Caco-2 (cell line): ENCODE results near the gene LRGUK. TPM values are rescaled to one million over a fixed set of nuclear protein-coding genes. Genes with fewer than 3 reads are reported as not detected.

ENCODE experiments used
- BruUV-seq: library from RNA; stranded (reverse); fragments of 400-500 nt; replicated peaks from 2 replicates; lab custom pipeline; 2021; lab: Mats Ljungman, UMichigan
- CTCF ChIA-PET: fragments of 300-600 bp; sonication (Branson Sonifier 250); formaldehyde crosslinking; loops from one replicate; lab custom pipeline; 2022; ENCODE audit warnings: antibody characterized with exemption; lab: Charles Lee
- POLR2A ChIA-PET: fragments of 300-600 bp; sonication (Branson Sonifier 250); formaldehyde crosslinking; loops from one replicate; lab custom pipeline; 2022; ENCODE audit warnings: antibody characterized with exemption; lab: Charles Lee
- DNase-seq, 2 experiments: peaks; one replicate each; pipeline versions ENCODE4 v3.0.0 to v3.0.0-alpha.2; 2020 to 2022
- H3K27me3 ChIP-seq: replicated peaks from 2 replicates; pipeline ENCODE4 v1.6.0; 2011; ENCODE audit warnings: low read length; ENCODE audit not compliant: control insufficient read depth, insufficient read depth
- H3K36me3 ChIP-seq: 2 replicates; pipeline ENCODE4 v1.5.1; 2011; ENCODE audit warnings: low read length; ENCODE audit not compliant: control insufficient read depth, insufficient read depth
- H3K4me1 ChIP-seq: fragments of 250-450 bp; sonication (Bioruptor Pico); 2 replicates; pipeline ENCODE4 v1.5.1; 2020; ENCODE audit warnings: mild to moderate bottlenecking
- H3K4me3 ChIP-seq: 2 replicates; pipeline ENCODE4 v1.5.1; 2011; ENCODE audit warnings: low read depth, mild to moderate bottlenecking, control low read depth, low read length
- H3K9me3 ChIP-seq: fragments of 250-450 bp; sonication (Bioruptor Pico); 2 replicates; pipeline ENCODE4 v1.5.1; 2020; ENCODE audit warnings: mild to moderate bottlenecking, moderate library complexity
- H3K27ac Mint-ChIP-seq: one replicate; pipeline ENCODE4 v1.8.0; 2022; ENCODE audit warnings: mixed read lengths; ENCODE audit not compliant: unreplicated experiment
- H3K27me3 Mint-ChIP-seq: one replicate; pipeline ENCODE4 v1.8.0; 2022; ENCODE audit warnings: mixed read lengths; ENCODE audit not compliant: insufficient read depth, unreplicated experiment
- H3K36me3 Mint-ChIP-seq: one replicate; pipeline ENCODE4 v1.8.0; 2022; ENCODE audit warnings: mild to moderate bottlenecking, mixed read lengths; ENCODE audit not compliant: insufficient read depth, unreplicated experiment
- H3K4me1 Mint-ChIP-seq: one replicate; pipeline ENCODE4 v1.8.0; 2022; ENCODE audit warnings: low read depth, mixed read lengths; ENCODE audit not compliant: unreplicated experiment
- H3K4me3 Mint-ChIP-seq: one replicate; pipeline ENCODE4 v1.8.0; 2022; ENCODE audit warnings: mild to moderate bottlenecking, moderate library complexity, mixed read lengths; ENCODE audit not compliant: unreplicated experiment
- H3K9me3 Mint-ChIP-seq: one replicate; pipeline ENCODE4 v1.8.0; 2022; ENCODE audit warnings: mixed read lengths; ENCODE audit not compliant: unreplicated experiment
- intact Hi-C: fragments of 100-400 bp; cut with micrococcal nuclease; formaldehyde crosslinking; loops from one replicate; pipeline ENCODE4 v1.10.0; 2022; ENCODE audit not compliant: unreplicated experiment
- total RNA-seq: library from RNA; stranded (reverse); gene quantifications from 2 replicates; pipeline ENCODE4 v1.2.3, GENCODE V29; 2022
- TF ChIP-seq, protein P1 (sequence below), 2 experiments: fragments of 200-600 bp in 1 of 2; IDR thresholded peaks; 1 replicate in 1 of 2; 2 replicates in 1 of 2; pipeline versions ENCODE4 v1.5.1 to v1.8.0; 2011 to 2022; ENCODE audit warnings: antibody characterized with exemption in 1 of 2, control low read depth in 1 of 2, inconsistent platforms in 1 of 2, low read depth in 1 of 2, low read length in 1 of 2, mild to moderate bottlenecking in 1 of 2, moderate library complexity in 1 of 2; ENCODE audit not compliant: insufficient read depth in 1 of 2, severe bottlenecking in 1 of 2, unreplicated experiment in 1 of 2

The LRGUK gene
- total RNA-seq, 1 experiment from 2014 or later = 0.09 TPM

DNA sequence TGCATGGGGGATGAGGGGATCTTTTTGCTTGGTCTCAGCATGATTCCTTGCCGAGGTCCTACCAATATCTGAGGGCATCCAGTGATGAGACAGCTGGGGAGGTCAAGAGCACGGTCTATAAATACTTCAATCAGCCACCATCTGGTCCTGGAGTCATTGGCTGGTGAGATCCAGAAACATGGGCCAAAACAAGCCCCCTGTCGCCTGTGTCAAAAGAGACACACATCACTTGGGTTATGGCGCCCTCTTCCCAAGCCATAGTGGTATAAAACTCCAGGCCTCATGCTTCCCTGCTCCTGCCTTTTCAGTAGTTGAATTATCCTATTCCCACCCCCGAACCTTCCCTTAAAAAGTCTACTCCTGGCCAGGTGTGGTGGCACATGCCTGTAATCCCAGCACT, 128.7 kb downstream of the LRGUK start:
- POLR2A ChIA-PET = no interaction called here
- H3K9me3 Mint-ChIP-seq = no peaks in the 10 kb centered on the region

DNA sequence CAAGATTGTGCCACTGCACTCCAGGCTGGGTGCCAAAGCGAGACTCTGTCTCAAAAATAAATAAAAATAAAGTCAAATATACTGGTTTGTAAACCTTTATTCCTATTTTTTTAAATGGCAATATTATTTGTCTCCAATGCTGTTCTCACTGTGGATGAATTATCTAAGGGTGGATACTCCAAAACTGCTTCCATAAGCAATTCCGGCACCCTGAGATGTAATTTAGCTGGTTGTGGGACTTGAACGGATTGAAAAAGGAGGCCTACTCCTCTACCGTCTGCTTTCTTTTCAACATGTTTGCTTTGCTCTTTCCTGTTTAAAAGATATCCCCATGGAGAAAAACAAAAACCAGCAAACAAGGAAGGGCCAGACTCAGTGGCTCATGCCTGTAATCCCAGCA, 135.2 kb downstream of the LRGUK start:
- TF ChIP-seq, protein P1, sequence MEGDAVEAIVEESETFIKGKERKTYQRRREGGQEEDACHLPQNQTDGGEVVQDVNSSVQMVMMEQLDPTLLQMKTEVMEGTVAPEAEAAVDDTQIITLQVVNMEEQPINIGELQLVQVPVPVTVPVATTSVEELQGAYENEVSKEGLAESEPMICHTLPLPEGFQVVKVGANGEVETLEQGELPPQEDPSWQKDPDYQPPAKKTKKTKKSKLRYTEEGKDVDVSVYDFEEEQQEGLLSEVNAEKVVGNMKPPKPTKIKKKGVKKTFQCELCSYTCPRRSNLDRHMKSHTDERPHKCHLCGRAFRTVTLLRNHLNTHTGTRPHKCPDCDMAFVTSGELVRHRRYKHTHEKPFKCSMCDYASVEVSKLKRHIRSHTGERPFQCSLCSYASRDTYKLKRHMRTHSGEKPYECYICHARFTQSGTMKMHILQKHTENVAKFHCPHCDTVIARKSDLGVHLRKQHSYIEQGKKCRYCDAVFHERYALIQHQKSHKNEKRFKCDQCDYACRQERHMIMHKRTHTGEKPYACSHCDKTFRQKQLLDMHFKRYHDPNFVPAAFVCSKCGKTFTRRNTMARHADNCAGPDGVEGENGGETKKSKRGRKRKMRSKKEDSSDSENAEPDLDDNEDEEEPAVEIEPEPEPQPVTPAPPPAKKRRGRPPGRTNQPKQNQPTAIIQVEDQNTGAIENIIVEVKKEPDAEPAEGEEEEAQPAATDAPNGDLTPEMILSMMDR (IDR thresholded peaks at IDR 0.05; ENCODE audit: insufficient read depth in 1 of 2, low read depth in 1 of 2, low read length in 1 of 2, severe bottlenecking in 1 of 2, unreplicated experiment in 1 of 2) = no peak
- H3K4me1 ChIP-seq = no peaks in the 10 kb centered on the region
- no peaks in the 10 kb centered on the region for H3K9me3 ChIP-seq
- peaks cover 10% of the 10 kb centered on the region for H3K27me3 Mint-ChIP-seq
- H3K27ac Mint-ChIP-seq = no peak overlapping the region
- no peak overlapping the region for H3K4me3 Mint-ChIP-seq
- no peak for DNase-seq
- H3K9me3 Mint-ChIP-seq = peaks cover 15% of the 10 kb centered on the region
- H3K4me1 Mint-ChIP-seq = no peaks in the 10 kb centered on the region
- ChIA-PET POLR2A (no interaction called here), CTCF (no interaction called here)
- H3K36me3 ChIP-seq = no peaks in the 10 kb centered on the region
- H3K27me3 ChIP-seq = no peaks in the 10 kb centered on the region; the same call in 1 of the 2 replicates
- BruUV-seq = no TSS peak
- intact Hi-C loops = no loop called here
- H3K36me3 Mint-ChIP-seq = no peaks in the 10 kb centered on the region
- no peak overlapping the region for H3K4me3 ChIP-seq

More for the DNA sequence above, 128.7 kb downstream of the LRGUK start:
- no peaks in the 10 kb centered on the region for H3K36me3 ChIP-seq
- no TSS peak for BruUV-seq
- no peak overlapping the region for H3K4me3 Mint-ChIP-seq
- intact Hi-C loops = no loop called here
- no peaks in the 10 kb centered on the region for H3K27me3 ChIP-seq
- H3K4me1 ChIP-seq = no peaks in the 10 kb centered on the region
- no peaks in the 10 kb centered on the region for H3K36me3 Mint-ChIP-seq
- H3K9me3 ChIP-seq = no peaks in the 10 kb centered on the region
- no peaks in the 10 kb centered on the region for H3K4me1 Mint-ChIP-seq
- CTCF ChIA-PET = no interaction called here
- H3K27me3 Mint-ChIP-seq = peaks cover 8% of the 10 kb centered on the region
- H3K4me3 ChIP-seq = no peak overlapping the region
- no peak overlapping the region for H3K27ac Mint-ChIP-seq
- TF ChIP-seq, protein P1 (IDR thresholded peaks at IDR 0.05; ENCODE audit: insufficient read depth in 1 of 2, low read depth in 1 of 2, low read length in 1 of 2, severe bottlenecking in 1 of 2, unreplicated experiment in 1 of 2) = no peak
- DNase-seq = no peak

GRCh38 chr7:134276951-134277350, 149.8 kb downstream of the LRGUK start:
- no peak overlapping the region for H3K4me3 ChIP-seq
- ChIA-PET CTCF (no interaction called here), POLR2A (no interaction called here)
- no peaks in the 10 kb centered on the region for H3K4me1 ChIP-seq
- no peaks in the 10 kb centered on the region for H3K27me3 ChIP-seq
- no TSS peak for BruUV-seq
- no peaks in the 10 kb centered on the region for H3K36me3 ChIP-seq
- no peaks in the 10 kb centered on the region for H3K9me3 Mint-ChIP-seq
- intact Hi-C loops = no loop called here
- no peak for DNase-seq
- no peaks in the 10 kb centered on the region for H3K9me3 ChIP-seq
- H3K36me3 Mint-ChIP-seq = no peaks in the 10 kb centered on the region
- no peaks in the 10 kb centered on the region for H3K4me1 Mint-ChIP-seq
- H3K27me3 Mint-ChIP-seq = peaks cover 19% of the 10 kb centered on the region
- no peak overlapping the region for H3K4me3 Mint-ChIP-seq
- H3K27ac Mint-ChIP-seq = no peak overlapping the region
- TF ChIP-seq, protein P1 (IDR thresholded peaks at IDR 0.05; ENCODE audit: insufficient read depth in 1 of 2, low read depth in 1 of 2, low read length in 1 of 2, severe bottlenecking in 1 of 2, unreplicated experiment in 1 of 2) = no peak
